ENCODE measurements around the gene SMG1.

Gene SMG1

DNA sequence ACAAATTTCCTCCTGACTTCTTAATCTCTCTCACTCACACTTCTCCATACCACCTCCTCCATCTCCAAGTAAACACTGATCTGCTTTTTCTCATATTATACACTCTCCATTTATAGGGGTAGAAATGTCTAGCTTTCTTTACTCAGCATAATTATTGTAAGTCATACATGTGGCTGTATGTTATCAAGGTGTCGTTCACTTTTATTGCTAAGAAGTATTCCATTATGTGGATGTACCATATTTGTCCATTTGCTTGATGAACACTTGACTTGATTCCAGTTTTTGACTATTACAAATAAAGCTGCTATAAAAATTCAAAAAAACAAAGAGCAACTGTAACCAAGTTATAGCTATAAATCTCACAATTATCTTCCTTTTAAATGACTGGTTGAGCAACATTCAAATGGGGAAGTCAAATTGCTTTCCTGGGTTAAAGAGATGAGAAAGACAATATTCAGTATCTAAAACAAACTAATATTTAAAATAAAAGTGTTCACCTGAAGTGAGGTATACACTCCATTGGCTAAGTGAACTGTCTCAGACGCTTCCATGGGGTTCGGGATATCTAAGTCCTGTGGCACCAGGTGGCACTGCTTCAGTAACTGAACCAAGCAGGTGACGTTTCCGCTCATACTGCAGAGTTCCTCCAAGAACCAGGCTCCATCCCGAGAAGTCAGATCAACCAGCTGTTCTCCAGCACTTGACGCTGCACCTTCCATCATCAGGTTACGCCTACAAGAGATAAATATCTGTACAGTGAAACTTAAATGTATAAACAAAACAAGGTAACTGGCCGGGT lies 92.3 kb downstream of the SMG1 start:
- no peak for DNase-seq
- TF ChIP-seq GATA1 (IDR thresholded peaks at IDR 0.05; ENCODE audit: low read depth, low read length) = no peak
- no peak for TF ChIP-seq POLR2A (IDR thresholded peaks at IDR 0.05; ENCODE audit: low read length)

DNA sequence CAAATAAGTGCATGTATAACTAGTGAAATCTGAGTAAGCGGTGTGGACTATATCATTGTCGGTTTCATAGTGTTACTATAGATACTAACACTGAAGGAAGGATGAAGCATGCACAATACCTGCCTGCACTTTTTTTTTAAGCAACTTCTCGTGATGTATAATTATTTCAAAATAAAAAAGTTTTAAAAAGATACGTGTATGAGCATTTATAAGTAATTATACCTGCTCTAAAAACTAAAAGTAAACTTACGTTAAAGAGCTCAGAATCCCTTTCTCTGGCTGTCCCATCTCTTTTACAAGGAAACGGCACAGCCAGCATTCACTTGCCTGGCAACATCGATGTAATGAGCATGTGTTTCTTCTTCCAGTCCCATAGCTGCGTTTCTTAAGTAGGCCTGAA lies 93.6 kb downstream of the SMG1 start:
- no peak for DNase-seq
- TF ChIP-seq GATA1 (IDR thresholded peaks at IDR 0.05; ENCODE audit: low read depth, low read length) (no peak), POLR2A (IDR thresholded peaks at IDR 0.05; ENCODE audit: low read length) (no peak)

DNA sequence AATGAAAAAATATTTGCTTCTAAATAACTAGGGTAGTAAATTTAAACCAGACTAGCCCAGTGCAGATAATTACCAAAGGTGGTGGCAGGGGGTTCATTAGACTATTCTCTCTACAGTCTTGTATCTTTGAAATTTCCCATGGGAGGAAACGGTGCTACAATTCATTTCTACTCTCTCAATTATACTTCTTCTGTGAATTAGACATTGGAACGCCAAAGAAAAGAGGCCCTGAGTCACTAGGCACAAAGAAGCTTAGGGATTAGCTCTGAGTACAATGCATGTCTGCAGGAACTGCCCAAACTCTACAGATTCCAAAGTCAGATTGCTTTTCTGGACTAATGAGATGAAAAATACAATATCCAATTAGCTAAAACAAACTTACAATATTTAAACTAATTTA lies 94.2 kb downstream of the SMG1 start:
- no peak for TF ChIP-seq POLR2A (IDR thresholded peaks at IDR 0.05; ENCODE audit: low read length)

DNA sequence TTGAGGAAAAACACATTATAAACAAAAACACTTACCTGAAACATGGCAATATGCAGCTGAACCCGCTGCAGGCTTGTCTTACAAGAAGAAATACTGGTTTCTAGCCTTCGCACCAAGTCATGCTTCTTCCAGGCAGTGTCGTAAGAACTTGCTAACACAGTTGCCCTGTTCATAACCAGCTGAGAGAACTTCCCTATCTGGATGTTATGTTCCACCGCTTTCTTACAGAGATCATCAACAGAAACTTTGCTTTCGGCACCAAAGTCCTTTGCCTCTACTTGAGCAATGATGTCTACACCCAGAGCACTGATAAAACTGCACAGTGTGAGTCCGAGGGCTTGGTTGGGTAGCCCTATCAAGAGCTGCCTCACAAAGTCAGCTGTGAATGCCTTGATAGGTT lies 97.0 kb downstream of the SMG1 start:
- no peak for DNase-seq
- TF ChIP-seq POLR2A (IDR thresholded peaks at IDR 0.05; ENCODE audit: low read length) (no peak), GATA1 (IDR thresholded peaks at IDR 0.05; ENCODE audit: low read depth, low read length) (no peak)

More for the DNA sequence above, 94.2 kb downstream of the SMG1 start:
- DNase-seq = no peak

DNA sequence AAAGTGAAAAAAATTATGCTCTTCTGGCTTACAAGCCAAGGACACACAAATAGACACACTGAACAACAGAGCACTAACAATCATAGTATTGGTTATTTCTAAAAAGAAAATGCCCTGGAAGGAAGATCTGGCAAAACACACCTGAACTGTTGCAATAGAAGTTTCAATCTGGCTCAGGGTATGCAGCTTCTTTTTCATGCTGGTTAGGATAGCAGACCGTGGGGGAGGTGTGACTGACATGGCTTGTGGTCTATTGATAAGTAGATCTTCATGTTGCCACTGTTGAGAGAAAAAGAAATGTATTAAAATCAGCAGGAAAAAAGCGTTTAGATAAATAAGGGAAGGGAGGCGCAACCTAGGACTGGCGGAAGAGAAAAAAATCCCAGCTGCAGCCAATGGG lies 98.3 kb downstream of the SMG1 start:
- TF ChIP-seq GATA1 (IDR thresholded peaks at IDR 0.05; ENCODE audit: low read depth, low read length) (no peak), POLR2A (IDR thresholded peaks at IDR 0.05; ENCODE audit: low read length) (no peak)
- DNase-seq = no peak

DNA sequence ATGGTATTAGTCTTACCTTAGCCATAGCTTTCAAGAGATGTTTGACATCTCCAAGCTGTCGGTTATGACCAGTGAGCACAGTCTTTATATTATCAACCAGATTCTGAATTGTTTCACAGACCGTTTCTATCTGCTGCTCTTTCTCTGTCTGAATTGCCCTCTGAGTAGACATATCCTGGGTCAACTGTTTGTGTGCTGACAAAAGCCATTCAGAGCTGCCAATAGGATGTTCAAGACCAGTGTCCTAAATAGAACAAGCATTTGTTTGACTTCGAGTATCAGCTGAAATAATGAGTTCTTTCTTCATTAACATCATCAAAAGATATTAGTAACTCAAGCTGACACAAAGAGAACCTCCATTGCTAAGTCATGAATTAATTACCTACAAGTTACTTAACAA lies 109.9 kb downstream of the SMG1 start:
- DNase-seq = no peak
- no peak for TF ChIP-seq GATA1 (IDR thresholded peaks at IDR 0.05; ENCODE audit: low read depth, low read length)

DNA sequence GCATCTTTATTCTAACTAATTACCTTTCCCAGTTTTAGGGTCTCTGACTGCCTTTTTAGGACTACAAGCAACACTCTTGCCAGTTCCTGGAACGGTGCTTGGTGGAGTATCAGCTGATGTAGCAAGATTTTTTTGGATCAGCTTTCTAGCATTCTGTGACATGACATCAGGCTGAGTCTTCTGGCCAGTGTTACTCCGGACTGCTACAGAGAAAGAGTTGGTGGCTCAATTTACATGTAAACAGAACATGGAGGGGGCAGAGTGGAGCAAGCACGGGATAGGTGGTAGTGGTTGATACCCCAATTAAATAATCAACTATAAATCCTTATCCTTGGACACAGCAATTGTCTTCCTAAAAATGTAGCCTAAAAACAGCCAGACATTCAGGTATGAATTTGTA lies 114.3 kb downstream of the SMG1 start:
- no peak for DNase-seq
- TF ChIP-seq POLR2A (IDR thresholded peaks at IDR 0.05; ENCODE audit: low read length) (no peak), GATA1 (IDR thresholded peaks at IDR 0.05; ENCODE audit: low read depth, low read length) (no peak)

DNA sequence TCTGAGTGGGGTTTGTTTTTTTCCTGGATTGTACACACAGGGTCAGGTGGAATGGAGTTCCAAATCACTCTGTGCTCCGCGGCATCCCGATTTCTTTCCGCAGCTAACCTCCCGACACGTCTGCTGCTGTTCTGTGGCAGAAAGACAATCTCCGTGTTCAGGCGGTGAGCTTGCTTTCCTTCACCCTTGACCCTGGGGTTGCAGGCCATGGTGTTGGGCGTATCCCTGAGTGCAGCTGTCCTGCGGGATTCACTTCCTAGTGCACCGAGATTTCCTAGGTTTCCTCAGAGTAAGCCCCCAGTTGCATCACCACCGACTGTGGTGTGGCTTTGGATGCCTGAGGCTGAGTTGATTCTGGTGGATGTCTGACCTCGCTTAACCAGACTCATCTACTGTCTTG lies 117.0 kb downstream of the SMG1 start:
- no peak for DNase-seq
- TF ChIP-seq GATA1 (IDR thresholded peaks at IDR 0.05; ENCODE audit: low read depth, low read length) = no peak
- TF ChIP-seq POLR2A (IDR thresholded peaks at IDR 0.05; ENCODE audit: low read length) = no peak

DNA sequence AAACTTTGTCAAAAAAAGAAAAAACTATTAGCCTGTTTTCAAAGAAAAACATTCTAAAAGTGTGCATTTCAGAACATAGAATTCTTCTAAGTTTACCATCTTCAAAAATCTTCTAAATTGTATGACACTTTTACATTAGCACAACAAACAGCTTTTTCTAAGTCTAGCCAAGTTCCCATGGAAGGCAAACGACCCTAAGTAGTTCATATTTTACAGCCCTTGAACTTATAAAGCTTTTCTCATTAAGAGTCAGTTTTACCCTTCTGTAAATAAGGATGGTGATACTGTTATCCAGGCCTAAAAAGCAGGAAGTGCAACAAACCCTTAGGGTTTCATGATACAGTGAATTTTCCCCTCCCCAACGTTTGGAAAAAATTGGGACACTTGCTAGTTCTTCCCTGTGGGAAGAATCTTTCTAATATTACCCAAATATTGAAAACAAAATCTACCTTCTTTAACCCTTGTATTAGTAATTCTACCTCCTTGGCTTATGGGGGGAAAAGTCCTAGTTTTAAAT lies 120.9 kb downstream of the SMG1 start:
- TF ChIP-seq GATA1 (IDR thresholded peaks at IDR 0.05; ENCODE audit: low read depth, low read length) (no peak), POLR2A (IDR thresholded peaks at IDR 0.05; ENCODE audit: low read length) (no peak)

DNA sequence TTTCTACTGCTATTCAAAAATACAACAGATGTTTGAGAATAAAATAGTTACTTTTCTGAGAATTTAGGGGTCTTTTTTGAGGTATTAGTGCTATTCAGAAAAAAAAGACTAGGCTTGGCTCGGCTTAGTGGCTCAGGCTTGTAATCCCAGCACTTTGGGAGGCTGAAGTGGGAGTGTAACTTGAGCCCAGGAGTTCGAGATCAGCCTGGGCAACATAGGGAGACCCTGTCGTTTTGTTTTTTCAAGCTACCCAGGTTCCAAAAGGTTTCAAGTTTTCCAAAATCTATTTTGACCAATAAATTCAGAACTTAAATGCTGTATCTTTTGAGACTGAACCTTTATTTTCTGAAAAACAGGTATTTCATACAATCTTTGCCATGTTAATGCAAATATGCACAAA lies 121.7 kb downstream of the SMG1 start:
- no peak for DNase-seq
- TF ChIP-seq GATA1 (IDR thresholded peaks at IDR 0.05; ENCODE audit: low read depth, low read length) = no peak
- no peak for TF ChIP-seq POLR2A (IDR thresholded peaks at IDR 0.05; ENCODE audit: low read length)

More for the DNA sequence above, 120.9 kb downstream of the SMG1 start:
- DNase-seq = no peak

DNA sequence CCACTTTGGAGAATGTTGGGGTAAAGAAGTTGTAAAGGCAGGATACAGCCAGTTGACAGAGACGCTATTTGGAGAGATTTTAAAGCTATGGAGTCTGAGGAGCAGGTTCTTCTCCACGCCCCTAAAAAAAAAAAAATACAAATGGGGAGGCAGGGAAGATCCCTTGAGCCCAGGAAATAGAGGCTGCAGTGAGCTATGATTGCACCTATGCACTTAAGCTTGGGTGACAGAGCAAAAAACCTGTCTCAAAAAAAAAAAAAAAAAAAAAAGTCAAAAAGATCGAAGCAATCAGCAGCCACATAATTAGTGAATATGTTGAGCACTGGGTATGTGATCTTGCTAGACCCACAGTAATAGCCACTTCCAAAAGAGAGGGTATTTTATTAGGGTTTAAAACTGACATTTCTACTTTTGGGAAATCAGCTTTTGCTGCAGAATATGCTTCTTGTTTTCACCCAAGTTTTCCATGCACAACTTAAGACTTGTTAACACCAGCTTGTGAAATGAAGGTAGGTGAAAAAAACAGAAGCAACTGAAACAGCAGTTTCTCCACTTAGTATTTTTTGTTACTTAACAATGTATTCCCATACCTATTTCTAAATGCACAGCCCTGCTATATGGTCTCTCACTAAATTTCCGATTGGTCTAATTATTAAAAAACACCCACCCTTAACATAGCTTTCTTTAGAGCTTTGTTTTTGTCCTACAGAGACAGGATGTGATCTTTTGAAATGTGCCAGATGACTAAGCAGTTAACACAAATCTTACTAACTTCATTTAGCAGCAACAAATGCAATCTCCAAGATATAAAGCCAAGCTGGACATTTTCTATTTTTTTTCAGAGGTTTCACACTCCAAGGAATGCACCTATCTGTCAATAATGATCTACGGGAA lies 122.4 kb downstream of the SMG1 start:
- TF ChIP-seq POLR2A (IDR thresholded peaks at IDR 0.05; ENCODE audit: low read length) (no peak), GATA1 (IDR thresholded peaks at IDR 0.05; ENCODE audit: low read depth, low read length) (no peak)
- peak; percentile 24 to 46 for DNase-seq

DNA sequence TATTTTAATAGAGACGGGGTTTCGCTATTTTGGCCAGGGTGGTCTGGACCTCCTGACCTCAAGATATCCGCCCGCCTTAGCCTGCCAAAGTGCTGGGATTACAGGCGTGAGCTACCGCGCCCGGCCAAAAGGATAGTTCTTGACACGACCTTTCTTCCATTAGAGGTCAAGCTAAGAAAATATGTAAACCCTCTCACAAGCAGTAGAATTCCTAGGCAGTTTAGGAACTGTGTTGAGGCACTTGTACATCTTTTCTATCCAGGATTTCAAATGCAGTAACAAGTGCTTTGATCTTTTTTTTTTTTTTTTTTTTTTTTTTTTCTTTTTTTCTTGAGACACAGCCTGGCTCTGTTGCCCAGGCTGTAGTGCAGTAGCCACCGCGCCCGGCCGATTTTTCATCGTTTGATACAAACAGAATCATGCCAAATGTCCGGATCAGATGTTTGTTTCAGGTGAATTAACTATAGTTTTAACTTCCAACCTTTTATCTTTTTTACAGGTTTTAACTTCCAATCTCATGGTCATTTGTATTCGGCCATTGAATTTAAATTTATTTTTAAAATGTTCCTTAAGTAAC lies 123.4 kb downstream of the SMG1 start:
- no peak for DNase-seq
- TF ChIP-seq POLR2A (IDR thresholded peaks at IDR 0.05; ENCODE audit: low read length) (no peak), GATA1 (IDR thresholded peaks at IDR 0.05; ENCODE audit: low read depth, low read length) (no peak)

DNA sequence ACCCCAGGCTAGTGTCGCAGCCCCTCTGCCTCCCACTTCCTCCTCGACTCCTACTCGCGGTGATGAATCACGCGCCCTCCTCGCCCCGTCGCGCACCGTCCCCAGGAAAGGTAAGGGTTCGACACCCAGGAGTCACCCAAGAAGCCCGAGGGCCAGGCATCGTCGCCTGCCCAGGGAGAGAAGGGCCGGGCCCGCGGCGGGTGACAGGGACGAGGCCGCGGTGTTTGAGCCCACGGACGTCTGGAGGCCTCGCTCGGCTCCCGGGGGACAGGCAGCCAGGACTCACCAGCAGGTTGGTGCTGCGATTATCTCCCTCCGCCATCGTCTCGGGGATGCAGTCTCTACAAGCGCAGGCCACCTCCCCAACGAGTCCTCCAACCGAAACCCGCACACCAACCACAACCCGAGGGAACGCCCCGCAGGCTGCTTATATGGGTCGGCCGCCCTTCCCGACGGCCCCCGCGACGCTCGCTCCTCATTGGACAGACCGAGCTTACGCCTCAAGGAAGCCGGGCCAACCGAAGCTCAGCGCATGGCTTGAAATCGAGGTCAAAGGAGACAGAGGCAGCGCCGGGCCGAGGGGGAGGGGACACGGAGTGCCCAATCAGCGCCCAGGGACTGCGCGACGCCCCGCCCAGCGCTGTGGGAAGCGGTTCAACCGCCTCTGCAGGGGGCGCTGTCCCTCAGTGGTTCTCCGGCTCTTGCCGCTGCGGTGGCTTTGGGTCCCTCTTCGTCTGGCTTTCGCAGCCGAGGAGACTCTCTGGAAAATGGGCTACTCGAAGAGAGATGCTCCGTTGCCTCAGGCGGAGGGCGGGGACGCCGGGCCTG lies 124.8 kb downstream of the SMG1 start, which contains the start of gene ARL6IP1:
Gene ARL6IP1 (minus strand): TSS at position 405 of the 828 bp plus-strand sequence. CDS start 83 bp downstream, at position 322.
- TF ChIP-seq GATA1 (IDR thresholded peaks at IDR 0.05; ENCODE audit: low read depth, low read length) = no peak
- peak; percentile 100 for TF ChIP-seq POLR2A (IDR thresholded peaks at IDR 0.05; ENCODE audit: low read length)
- peak; percentile 100 for DNase-seq

Data from erythroblast (primary cell).